ENCODE results near the gene PSTPIP1. TPM values are rescaled to one million over a fixed set of nuclear protein-coding genes. Genes with fewer than 3 reads are reported as not detected.

Gene PSTPIP1
- total and polyA plus RNA-seq, 2 donors (not counting 1 experiment from before 2014, with no cell fraction given): 0.56 to 1.5 TPM

DNA sequence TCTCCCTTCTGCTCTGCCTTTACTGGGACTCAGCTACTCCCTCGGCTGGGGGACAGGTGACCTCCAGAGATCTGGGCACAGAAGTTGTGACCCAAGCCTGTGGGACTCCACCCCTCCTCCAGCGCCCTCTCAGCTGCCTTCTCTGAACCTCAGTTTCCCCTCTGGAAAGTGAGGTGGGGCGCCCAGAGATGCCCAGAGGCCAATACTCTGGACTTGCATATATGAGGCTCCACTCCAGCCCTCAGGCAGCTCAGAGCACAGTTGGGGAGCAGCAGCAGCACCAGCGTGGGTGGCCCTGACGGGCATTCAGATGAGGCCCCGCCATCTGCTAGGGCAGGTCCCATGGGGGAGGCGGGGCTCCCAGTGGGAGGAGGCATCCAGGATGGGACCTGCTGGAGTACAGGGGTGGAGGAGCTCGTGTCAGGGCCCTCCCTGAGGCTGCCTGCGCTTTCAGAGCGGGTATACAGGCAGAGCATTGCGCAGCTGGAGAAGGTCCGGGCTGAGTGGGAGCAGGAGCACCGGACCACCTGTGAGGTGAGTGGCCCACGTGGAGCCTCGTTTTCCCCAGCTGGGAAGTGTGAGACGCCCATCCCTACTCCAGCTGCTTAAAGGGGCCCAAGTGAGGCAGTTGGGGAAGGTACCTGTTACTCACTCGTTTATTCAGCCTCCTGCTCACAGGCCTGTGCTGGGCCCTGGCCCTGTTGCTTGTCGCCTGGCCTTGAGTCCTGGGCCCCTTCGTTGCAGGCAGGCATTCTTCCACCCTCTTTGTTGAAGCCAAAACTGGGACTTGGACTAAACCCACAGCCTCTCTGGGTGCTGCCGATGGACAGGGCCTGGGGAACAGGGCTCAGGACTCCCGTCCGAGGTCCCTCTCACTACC, 35.4 kb downstream of the PSTPIP1 start:
- no peak overlapping the region for H3K4me3 ChIP-seq (replicated peaks in 1 of 4; ENCODE audit: control extremely low read depth in 1 of 4, insufficient read depth in 1 of 4, low read depth in 3 of 4, low read length in 4 of 4)
- no peak for TF ChIP-seq EZH2 (IDR thresholded peaks at IDR 0.05; ENCODE audit: low read length, missing control alignments)
- TF ChIP-seq, protein P1, sequence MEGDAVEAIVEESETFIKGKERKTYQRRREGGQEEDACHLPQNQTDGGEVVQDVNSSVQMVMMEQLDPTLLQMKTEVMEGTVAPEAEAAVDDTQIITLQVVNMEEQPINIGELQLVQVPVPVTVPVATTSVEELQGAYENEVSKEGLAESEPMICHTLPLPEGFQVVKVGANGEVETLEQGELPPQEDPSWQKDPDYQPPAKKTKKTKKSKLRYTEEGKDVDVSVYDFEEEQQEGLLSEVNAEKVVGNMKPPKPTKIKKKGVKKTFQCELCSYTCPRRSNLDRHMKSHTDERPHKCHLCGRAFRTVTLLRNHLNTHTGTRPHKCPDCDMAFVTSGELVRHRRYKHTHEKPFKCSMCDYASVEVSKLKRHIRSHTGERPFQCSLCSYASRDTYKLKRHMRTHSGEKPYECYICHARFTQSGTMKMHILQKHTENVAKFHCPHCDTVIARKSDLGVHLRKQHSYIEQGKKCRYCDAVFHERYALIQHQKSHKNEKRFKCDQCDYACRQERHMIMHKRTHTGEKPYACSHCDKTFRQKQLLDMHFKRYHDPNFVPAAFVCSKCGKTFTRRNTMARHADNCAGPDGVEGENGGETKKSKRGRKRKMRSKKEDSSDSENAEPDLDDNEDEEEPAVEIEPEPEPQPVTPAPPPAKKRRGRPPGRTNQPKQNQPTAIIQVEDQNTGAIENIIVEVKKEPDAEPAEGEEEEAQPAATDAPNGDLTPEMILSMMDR (conservative IDR thresholded peaks at IDR 0.05 in 1 of 2, IDR thresholded peaks at IDR 0.05 in 1 of 2; ENCODE audit: low read depth in 1 of 2, low read length in 2 of 2): no peak
- no peak overlapping the region for H2AFZ ChIP-seq (ENCODE audit: low read length)
- no peak for DNase-seq (ENCODE audit: low read depth in 2 of 2)
- H3K9me3 ChIP-seq (ENCODE audit: control insufficient read depth, insufficient read depth, low read depth, low read length): no peaks in the 10 kb centered on the region
- no peaks in the 10 kb centered on the region for H3K4me1 ChIP-seq (ENCODE audit: control insufficient read depth, extremely low read depth, insufficient read depth, low read length)
- no peak overlapping the region for H3K27ac ChIP-seq (ENCODE audit: insufficient read depth, low read length)
- H3K4me2 ChIP-seq (ENCODE audit: extremely low read depth, insufficient read depth, low read length): no peak overlapping the region
- no peaks in the 10 kb centered on the region for H4K20me1 ChIP-seq (ENCODE audit: control insufficient read depth, extremely low read depth, insufficient read depth, low read length)
- no peaks in the 10 kb centered on the region for H3K27me3 ChIP-seq (ENCODE audit: control insufficient read depth, insufficient read depth, low read length)
- H3K36me3 ChIP-seq (ENCODE audit: control insufficient read depth, insufficient read depth, low read length): no peaks in the 10 kb centered on the region
- H3K79me2 ChIP-seq (ENCODE audit: control insufficient read depth, insufficient read depth, low read length): no peaks in the 10 kb centered on the region
- H3K9ac ChIP-seq (ENCODE audit: insufficient read depth, low read length): no peak overlapping the region

DNA sequence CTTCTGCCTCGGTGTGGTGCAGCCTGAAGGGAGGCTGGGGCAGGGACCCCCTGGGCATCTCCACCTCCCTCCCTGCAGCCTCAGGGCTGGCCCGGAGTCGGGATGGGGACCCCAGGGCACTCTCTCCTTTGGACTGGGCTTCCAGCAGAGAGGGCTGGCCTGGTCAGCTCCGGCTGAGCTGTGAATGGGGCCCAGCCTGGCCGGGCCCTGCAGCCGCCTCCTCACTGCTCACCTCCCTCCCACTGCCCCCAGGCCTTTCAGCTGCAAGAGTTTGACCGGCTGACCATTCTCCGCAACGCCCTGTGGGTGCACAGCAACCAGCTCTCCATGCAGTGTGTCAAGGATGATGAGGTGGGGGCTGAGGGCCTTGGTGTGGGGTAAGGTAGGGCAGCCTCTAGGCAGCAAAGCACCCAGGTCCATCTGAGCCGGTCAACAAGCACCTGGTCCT, 36.0 kb downstream of the PSTPIP1 start:
- Histone ChIP-seq H4K20me1 (ENCODE audit: control insufficient read depth, extremely low read depth, insufficient read depth, low read length) (no peaks in the 10 kb centered on the region), H3K79me2 (ENCODE audit: control insufficient read depth, insufficient read depth, low read length) (no peaks in the 10 kb centered on the region), H3K9me3 (ENCODE audit: control insufficient read depth, insufficient read depth, low read depth, low read length) (no peaks in the 10 kb centered on the region), H3K4me2 (ENCODE audit: extremely low read depth, insufficient read depth, low read length) (no peak overlapping the region), H3K27me3 (ENCODE audit: control insufficient read depth, insufficient read depth, low read length) (no peaks in the 10 kb centered on the region), H3K36me3 (ENCODE audit: control insufficient read depth, insufficient read depth, low read length) (peaks cover under 1% of the 10 kb centered on the region), H3K4me3 (replicated peaks in 1 of 4; ENCODE audit: control extremely low read depth in 1 of 4, insufficient read depth in 1 of 4, low read depth in 3 of 4, low read length in 4 of 4) (no peak overlapping the region), H3K9ac (ENCODE audit: insufficient read depth, low read length) (no peak overlapping the region), H3K4me1 (ENCODE audit: control insufficient read depth, extremely low read depth, insufficient read depth, low read length) (no peaks in the 10 kb centered on the region), H3K27ac (ENCODE audit: insufficient read depth, low read length) (no peak overlapping the region), H2AFZ (ENCODE audit: low read length) (no peak overlapping the region)
- DNase-seq (ENCODE audit: low read depth in 2 of 2): no peak
- TF ChIP-seq EZH2 (IDR thresholded peaks at IDR 0.05; ENCODE audit: low read length, missing control alignments): no peak
- TF ChIP-seq, protein P1 (conservative IDR thresholded peaks at IDR 0.05 in 1 of 2, IDR thresholded peaks at IDR 0.05 in 1 of 2; ENCODE audit: low read depth in 1 of 2, low read length in 2 of 2): no peak

DNA sequence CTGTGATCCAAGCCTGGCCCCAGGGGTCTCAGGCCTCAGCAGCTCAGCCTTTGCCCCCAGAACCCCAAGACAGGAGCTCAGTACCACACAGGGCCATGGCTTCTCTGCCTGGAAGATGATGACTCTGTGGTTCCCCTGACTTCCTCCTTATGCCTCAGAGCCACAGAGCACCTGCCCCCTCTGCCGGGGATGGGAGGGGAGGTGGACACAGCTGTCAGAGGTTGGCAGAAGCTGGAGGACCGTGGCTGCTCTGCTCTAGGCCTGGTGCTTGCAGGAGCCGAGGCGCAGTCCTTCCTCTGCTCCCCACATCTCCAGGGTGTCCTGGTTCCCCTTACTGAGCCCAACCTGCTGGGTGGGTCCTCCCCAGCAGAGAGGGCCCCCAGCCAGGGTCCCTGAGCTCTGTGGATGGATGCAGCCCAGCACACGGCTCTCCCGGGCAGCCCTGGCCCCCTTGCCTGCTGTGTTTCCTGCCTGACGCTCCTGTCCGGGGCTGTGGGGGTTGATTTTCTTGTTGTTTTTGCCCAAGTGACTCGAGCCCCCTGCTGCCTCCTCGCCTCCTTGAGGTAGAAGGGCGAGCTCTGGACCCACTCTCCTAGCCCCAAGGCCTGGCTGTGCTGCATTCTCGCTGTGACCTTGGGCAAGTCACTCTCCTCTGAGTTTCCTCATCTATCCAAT, 36.6 kb downstream of the PSTPIP1 start:
- no peak for DNase-seq (ENCODE audit: low read depth in 2 of 2)
- no peak overlapping the region for H2AFZ ChIP-seq (ENCODE audit: low read length)
- no peak overlapping the region for H3K9ac ChIP-seq (ENCODE audit: insufficient read depth, low read length)
- TF ChIP-seq, protein P1 (conservative IDR thresholded peaks at IDR 0.05 in 1 of 2, IDR thresholded peaks at IDR 0.05 in 1 of 2; ENCODE audit: low read depth in 1 of 2, low read length in 2 of 2): no peak
- TF ChIP-seq EZH2 (IDR thresholded peaks at IDR 0.05; ENCODE audit: low read length, missing control alignments): no peak
- no peaks in the 10 kb centered on the region for H3K79me2 ChIP-seq (ENCODE audit: control insufficient read depth, insufficient read depth, low read length)
- peaks cover 5% of the 10 kb centered on the region for H3K36me3 ChIP-seq (ENCODE audit: control insufficient read depth, insufficient read depth, low read length)
- H3K27me3 ChIP-seq (ENCODE audit: control insufficient read depth, insufficient read depth, low read length): no peaks in the 10 kb centered on the region
- H3K27ac ChIP-seq (ENCODE audit: insufficient read depth, low read length): no peak overlapping the region
- H3K9me3 ChIP-seq (ENCODE audit: control insufficient read depth, insufficient read depth, low read depth, low read length): no peaks in the 10 kb centered on the region
- H3K4me1 ChIP-seq (ENCODE audit: control insufficient read depth, extremely low read depth, insufficient read depth, low read length): no peaks in the 10 kb centered on the region
- H3K4me3 ChIP-seq (replicated peaks in 1 of 4; ENCODE audit: control extremely low read depth in 1 of 4, insufficient read depth in 1 of 4, low read depth in 3 of 4, low read length in 4 of 4): no peak overlapping the region
- H3K4me2 ChIP-seq (ENCODE audit: extremely low read depth, insufficient read depth, low read length): no peak overlapping the region
- H4K20me1 ChIP-seq (ENCODE audit: control insufficient read depth, extremely low read depth, insufficient read depth, low read length): no peaks in the 10 kb centered on the region
